GM20431 (cell line): ENCODE measurements around the gene RASSF1.

Source experiments
- in situ Hi-C: fragments of 300-500 bp; cut with MseI, MboI; formaldehyde crosslinking; loops from one replicate; pipeline ENCODE4 v1.15.0; 2020; ENCODE audit warnings: low sequenced_read_pairs; ENCODE audit not compliant: unreplicated experiment

RASSF1 gene

DNA sequence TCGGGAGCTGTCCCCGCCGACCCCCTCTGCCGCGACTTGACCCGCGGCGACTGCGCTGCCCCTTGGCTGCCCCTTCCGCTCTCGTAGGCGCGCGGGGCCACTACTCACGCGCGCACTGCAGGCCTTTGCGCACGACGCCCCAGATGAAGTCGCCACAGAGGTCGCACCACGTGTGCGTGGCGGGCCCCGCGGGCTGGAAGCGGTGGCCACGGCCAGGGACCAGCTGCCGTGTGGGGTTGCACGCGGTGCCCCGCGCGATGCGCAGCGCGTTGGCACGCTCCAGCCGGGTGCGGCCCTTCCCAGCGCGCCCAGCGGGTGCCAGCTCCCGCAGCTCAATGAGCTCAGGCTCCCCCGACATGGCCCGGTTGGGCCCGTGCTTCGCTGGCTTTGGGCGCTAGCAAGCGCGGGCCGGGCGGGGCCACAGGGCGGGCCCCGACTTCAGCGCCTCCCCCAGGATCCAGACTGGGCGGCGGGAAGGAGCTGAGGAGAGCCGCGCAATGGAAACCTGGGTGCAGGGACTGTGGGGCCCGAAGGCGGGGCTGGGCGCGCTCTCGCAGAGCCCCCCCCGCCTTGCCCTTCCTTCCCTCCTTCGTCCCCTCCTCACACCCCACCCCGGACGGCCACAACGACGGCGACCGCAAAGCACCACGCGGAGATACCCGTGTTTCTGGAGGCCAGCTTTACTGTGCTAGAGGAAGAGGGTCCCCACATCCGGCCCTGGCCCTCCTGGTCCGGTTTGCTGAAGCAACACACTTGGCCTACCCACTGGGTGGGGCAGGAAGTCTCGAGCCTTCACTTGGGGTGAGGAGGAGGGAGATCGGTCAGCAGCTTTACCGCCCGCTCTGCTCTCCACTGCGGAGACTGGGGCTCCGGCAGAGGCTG is at the start of gene RASSF1:
Gene RASSF1 (minus strand): TSS at position 389 of the 882 bp plus-strand sequence. CDS start 31 bp downstream, at position 358.
- in situ Hi-C loops, result no loop called here

DNA sequence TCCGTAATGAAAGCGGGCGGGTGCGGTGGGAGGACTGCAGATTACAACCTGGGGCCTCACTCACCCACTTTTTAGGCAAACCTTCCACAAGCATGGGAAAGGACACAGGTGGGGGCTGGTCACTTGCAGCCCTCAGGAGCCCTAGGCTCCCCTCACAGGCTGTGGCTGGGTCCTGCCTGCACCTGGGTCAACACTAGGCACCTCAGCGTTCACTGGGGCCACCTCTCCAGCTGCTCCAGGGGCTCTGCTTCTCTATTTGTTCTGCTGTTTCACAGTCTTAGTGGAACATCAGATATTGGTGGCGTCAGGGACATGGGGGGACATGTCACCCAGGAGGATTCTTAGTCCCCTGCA is 48.8 kb upstream of the RASSF1 start:
- in situ Hi-C loops, result no loop called here

DNA sequence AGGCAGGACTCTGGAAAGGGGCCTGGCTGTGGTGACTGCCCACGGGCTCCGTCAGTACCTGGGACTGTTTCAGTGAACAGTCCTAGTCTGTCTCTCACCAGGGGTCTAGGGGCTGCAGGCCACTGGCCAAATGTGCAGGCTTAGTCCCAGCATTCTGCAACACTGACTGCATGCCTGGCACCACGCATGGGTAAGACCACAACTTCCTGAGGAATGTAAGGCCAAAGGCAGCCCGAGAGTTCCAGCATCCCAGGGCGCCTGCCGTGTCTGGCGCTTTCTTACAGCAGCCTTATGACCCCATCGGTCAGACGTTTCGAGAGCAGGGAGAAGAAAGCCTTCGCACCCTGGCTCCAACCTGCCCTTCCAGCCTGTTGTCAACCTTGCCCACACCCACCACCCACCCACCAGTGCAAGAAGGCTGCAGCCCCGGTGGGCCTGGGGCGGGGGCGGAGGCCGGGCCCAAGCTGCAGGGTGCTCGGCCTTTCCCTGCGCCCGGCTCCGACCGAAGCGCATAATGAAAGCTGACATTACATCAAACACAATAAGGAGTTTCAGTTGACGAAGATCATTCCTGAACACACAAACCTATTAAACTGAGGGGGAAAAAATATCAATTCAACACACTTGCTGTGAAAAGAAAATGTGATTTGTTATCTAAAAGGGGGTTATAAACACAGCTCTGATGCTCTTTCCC is 48.2 kb upstream of the RASSF1 start:
- in situ Hi-C loops, result no loop called here

GRCh38 chr3:50388016-50388719 is 47.5 kb upstream of the RASSF1 start:
- in situ Hi-C loops, result no loop called here

DNA sequence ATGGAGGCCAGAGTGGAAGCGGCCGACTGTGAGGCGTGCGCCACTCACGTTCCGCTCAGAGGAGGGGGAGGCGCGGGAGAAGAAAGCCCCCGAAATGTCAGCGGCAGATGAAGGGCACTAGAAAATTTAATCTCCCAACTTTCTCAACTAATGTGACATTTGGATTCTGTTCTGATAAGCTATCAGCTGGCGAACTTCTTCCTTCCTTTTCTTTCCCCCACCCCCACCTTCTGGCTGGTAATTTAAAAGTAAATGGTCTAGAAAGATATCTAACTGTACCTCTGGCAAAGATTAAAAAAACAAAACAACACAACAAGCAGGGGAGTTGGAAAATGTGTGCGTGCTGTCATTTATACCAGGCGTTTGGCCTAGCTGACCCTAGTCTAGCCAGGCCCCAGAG is 45.1 kb upstream of the RASSF1 start:
- in situ Hi-C loops, result no loop called here

- in situ Hi-C loops, result no loop called here
Measured at GRCh38 chr3:50383750-50384149, 43.1 kb upstream of the RASSF1 start.

- in situ Hi-C loops, result no loop called here
Measured at GRCh38 chr3:50382722-50383121, 42.1 kb upstream of the RASSF1 start.

DNA sequence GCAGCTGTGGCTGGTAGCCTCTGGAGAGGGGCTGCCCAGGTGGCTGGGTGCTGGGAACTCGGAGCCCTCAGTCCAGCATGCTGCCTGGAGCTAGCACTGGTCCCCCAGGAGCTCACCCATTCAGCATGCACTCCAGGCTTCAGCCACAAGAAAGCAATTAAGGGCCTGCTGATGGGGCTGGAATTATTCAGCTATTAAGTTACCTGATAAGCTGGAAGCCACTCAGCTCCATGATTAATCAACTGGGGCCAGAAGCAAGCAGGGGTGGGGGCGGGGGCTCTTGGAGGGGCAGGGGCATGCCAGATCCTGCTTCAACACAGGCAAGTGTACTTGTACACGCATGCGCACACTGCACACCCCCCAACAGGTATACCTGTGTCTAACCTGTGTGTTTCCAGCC is 40.7 kb upstream of the RASSF1 start:
- in situ Hi-C loops, result no loop called here

GRCh38 chr3:50380405-50381085 is 39.9 kb upstream of the RASSF1 start:
- in situ Hi-C loops, result no loop called here

DNA sequence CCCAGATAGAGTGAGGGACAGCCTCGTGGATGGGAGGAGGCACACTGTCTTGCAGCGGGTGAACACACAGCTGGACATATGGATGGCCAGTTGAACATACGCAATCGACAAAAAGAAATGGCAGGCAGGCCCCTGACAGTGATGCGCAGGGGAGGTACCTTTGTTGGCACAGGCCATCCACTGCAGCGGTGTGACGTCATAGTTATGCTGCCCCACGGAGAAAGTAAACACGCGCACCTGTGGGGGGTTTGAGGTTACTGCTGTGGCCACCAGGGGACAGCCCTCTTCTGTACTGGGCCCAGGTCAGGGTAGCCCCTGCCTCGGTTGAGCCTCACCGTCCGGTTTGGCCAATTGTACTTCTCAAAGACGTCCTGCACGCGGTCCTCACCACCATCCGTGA is 38.1 kb upstream of the RASSF1 start:
- in situ Hi-C loops, result no loop called here

- in situ Hi-C loops, result no loop called here
Measured at GRCh38 chr3:50378024-50378423, 37.4 kb upstream of the RASSF1 start.

DNA sequence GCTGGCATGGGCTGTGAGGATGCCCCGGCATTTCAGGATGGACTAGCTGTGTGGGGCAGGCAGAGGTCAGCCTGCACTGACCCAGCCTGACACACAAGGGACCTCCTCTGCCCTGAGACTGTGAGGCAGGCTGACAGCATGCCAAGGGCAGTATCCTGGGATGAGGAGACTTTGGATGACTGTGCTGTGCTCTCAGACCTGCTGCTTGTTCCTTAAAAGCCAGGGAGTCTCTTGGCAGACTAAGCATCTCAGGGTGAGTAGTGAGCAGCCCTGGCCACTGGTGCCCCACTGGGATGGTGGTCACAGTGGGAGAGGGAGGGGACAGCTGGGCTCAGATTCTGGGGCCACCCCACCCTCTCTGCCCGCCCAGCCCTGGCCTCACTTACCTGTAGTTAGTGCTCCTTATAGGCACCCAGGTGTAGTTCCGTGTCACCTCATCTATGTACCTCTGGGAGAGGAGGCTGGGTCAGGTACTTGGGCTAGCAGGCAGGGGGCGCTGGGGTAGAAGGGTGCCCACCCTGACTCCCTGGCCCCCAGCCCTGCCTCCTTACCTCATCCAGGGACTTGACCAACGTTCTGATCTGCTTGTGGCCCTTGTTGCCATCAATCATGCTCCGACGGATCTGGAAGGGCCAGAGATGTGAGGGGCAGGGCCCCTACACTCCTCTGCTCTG is 34.8 kb upstream of the RASSF1 start:
- in situ Hi-C loops, result no loop called here

DNA sequence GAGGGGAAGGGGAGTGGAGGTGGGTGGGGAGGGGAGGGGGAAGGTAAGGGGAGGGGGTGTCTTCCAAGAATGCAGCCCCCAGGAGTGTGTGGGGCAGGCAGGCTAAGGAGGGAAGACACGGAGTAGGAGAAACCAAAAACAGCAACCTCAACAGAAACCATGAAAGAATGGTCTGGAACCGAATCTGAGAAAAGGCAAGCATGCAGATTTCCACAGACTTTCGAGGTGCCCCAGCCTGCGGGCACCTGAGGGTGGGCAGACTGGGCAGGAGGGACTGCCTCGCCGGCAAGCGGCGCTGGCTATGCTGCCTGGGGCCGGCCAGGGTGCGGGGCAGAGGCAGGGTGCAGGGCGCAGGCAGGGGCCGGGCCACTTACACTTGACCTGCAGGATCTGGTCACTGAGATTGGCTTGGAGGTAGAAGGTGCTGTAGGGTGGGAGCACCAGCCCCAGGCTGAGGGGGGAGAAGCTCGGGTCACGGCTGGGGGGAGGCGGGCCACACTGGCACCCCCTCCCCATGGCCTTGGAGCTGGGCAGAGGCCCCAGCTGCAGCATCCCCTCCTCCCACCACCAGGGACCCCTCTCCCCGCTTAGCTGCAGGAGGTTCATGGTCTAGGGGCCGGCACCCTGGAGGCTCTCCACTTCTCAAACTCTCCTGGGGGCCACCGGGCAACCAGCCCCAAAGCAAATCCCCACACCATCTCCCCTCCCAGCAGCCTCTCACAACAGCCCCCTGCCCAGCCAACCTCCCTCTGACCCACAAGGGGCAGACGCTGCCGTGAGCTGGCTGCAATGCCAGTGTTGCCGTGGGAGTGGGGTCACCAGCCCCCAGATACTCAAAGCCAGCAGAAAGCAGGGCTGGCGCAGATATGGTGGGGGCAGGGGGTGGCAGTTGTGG is 34.0 kb upstream of the RASSF1 start:
- in situ Hi-C loops, result no loop called here

- in situ Hi-C loops, result no loop called here
Measured at GRCh38 chr3:50373146-50374051, 32.8 kb upstream of the RASSF1 start.

DNA sequence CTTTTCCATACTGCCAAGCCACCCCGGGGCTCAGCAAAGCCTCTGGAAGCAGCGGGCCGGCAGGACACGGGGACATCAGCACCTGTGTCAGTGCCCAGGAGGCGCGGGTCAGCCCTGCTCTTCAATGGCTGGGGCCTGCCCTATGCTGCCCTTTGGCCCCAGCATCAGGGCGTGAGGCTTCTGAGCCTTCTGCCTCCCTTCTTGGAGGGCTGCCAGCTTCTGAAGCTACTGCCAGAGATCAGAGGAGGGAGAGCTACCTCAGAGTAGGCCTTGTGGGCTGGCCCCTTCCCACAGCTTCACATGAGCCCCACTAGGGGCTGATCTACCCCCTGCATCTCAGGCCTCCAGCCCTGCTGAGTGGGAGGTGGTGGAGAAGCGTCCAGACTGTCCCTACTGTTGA is 31.7 kb upstream of the RASSF1 start:
- in situ Hi-C loops, result no loop called here

DNA sequence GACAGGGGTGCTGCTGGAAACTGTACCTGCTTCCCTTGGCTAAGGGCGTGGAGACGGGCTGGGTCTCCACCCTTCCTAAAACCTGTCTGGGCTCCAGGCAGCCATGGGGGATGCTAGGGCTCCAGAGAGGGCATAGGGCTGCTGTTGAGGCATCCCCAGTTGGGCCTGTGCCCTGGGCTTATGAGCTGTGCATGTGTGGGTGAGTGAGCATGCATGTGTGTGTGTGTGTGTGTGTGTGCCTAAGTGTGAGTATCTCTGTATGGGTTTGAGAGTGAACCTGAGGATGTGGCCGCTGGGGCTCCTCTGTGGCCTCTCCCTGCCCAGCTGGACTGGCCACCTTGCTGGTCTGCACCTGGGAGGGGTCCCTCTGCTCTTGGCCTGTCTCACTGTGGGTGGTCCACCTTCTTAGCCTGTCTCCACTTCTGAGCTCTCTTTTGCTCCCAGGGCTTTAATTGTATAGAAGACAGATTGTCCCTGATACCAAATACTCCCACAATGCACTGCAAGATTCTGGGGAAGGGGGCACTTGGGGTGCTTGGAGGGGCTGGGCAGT is 30.6 kb upstream of the RASSF1 start:
- in situ Hi-C loops, result no loop called here

DNA sequence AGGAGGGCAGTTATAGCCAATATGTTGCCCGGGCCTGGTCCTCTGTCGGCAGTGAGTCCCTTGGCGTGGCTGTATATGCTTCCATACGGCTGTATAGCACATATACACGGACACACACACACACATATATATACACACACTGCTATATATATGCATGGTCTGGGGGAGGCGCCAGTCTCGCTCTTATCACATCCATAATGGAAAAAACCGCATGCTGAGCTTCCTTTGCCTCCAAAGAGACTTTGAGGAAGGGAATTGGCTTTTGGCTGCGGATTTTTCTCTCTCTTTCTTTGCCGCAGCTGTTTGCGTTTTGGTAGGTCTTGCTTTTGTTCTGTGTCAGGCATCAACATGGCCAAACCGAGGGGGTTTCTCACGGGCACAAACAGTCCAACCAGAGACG is 30.0 kb upstream of the RASSF1 start:
- in situ Hi-C loops, result no loop called here
